K562 (cell line): ENCODE results near the gene SLC7A1. TPM values are rescaled to one million over a fixed set of nuclear protein-coding genes. Genes with fewer than 3 reads are reported as not detected.

Experiments
- ATAC-seq: fragments of 200-7000 bp; cut with Tn5 transposase; 3 replicates; pipeline ENCODE4 v1.9.1; 2020; ENCODE audit warnings: moderate library complexity
- BruUV-seq: library from RNA; stranded (reverse); fragments of 400-500 nt; replicated peaks from 2 replicates; lab custom pipeline; 2021; lab: Mats Ljungman, UMichigan
- CTCF ChIA-PET: fragments of 300-600 bp; formaldehyde crosslinking; extraction: SDS; loops from one replicate; lab custom pipeline; 2021; ENCODE audit warnings: low intra/inter-chr PET ratio; lab: Yijun Ruan, JAX
- POLR2A ChIA-PET: fragments of 300-600, 350-650 bp; sonication (Branson Sonifier 250); formaldehyde crosslinking; extraction: SDS; loops from one replicate; lab custom pipeline; 2021; ENCODE audit warnings: antibody characterized with exemption, inconsistent platforms; lab: Yijun Ruan, JAX
- DNase-seq, 4 experiments: peaks; one replicate each; pipeline versions ENCODE4 v3.0.0 to v3.0.0-alpha.2; 2011 to 2018; ENCODE audit warnings: low spot score in 3 of 4, mixed read lengths in 3 of 4; ENCODE audit errors: extremely low read depth in 1 of 4
- FAIRE-seq: peaks from 2 replicates; lab custom pipeline; 2011; peaks lifted over from hg19 to GRCh38; lab: Jason Lieb, UNC
- H2AFZ ChIP-seq: 2 replicates; pipeline ENCODE4 v1.6.0; 2011; ENCODE audit warnings: low read depth, low read length, control low read depth, inconsistent platforms
- H3K27ac ChIP-seq: fragments of 200-600 bp; 3 replicates; pipeline ENCODE4 v1.8.0; 2011; ENCODE audit warnings: low read depth, mild to moderate bottlenecking, control low read depth, inconsistent platforms, low read length, moderate library complexity, mixed read lengths; ENCODE audit errors: extremely low read depth
- H3K27me3 ChIP-seq, 2 experiments: fragments of 300-600 bp in 1 of 2; 2 replicates in 1 of 2; 3 replicates in 1 of 2; pipeline versions ENCODE4 v1.6.0 to v1.8.0; 2011; ENCODE audit warnings: inconsistent platforms in 2 of 2, low read length in 2 of 2, mild to moderate bottlenecking in 1 of 2, mixed read lengths in 1 of 2, moderate library complexity in 1 of 2; ENCODE audit not compliant: control insufficient read depth in 2 of 2, insufficient read depth in 2 of 2
- H3K36me3 ChIP-seq: fragments of 300-600 bp; 3 replicates; pipeline ENCODE4 v1.8.0; 2011; ENCODE audit warnings: mild to moderate bottlenecking, low read length, inconsistent platforms; ENCODE audit not compliant: control insufficient read depth, insufficient read depth
- H3K4me1 ChIP-seq, 2 experiments: fragments of 200-600 bp in 1 of 2; replicated peaks in 1 of 2; 2 replicates in 1 of 2; 3 replicates in 1 of 2; pipeline versions ENCODE4 v1.5.1 to v1.8.0; 2011; ENCODE audit warnings: inconsistent platforms in 2 of 2, low read length in 2 of 2, mild to moderate bottlenecking in 1 of 2, mixed read lengths in 1 of 2, moderate library complexity in 1 of 2; ENCODE audit not compliant: control insufficient read depth in 2 of 2, insufficient read depth in 2 of 2
- H3K4me2 ChIP-seq: 2 replicates; pipeline ENCODE4 v1.6.1; 2011; ENCODE audit warnings: low read length, control low read depth, inconsistent platforms, mixed read lengths; ENCODE audit not compliant: insufficient read depth
- H3K4me3 ChIP-seq: fragments of 200-600 bp; sonication (generic), shearing (Covaris generic); 2 replicates; pipeline ENCODE4 v1.5.1; 2016; ENCODE audit warnings: control low read depth, inconsistent platforms
- H3K79me2 ChIP-seq: fragments of 200-600 bp; 3 replicates; pipeline ENCODE4 v1.8.0; 2011; ENCODE audit warnings: low read length, inconsistent platforms; ENCODE audit not compliant: control insufficient read depth, insufficient read depth
- H3K9ac ChIP-seq, 2 experiments: 2 replicates each; pipeline versions ENCODE4 v1.6.0 to v1.6.1; 2011; ENCODE audit warnings: low read depth in 2 of 2, low read length in 2 of 2, control low read depth in 1 of 2, inconsistent platforms in 1 of 2, mild to moderate bottlenecking in 1 of 2, mixed read lengths in 1 of 2; ENCODE audit not compliant: insufficient read depth in 1 of 2
- H3K9me1 ChIP-seq: one replicate; pipeline ENCODE4 v1.6.0; 2011; ENCODE audit warnings: inconsistent platforms, mild to moderate bottlenecking, low read length, moderate library complexity; ENCODE audit not compliant: control insufficient read depth, insufficient read depth
- H3K9me3 ChIP-seq: replicated peaks from 2 replicates; pipeline ENCODE4 v1.5.1; 2011; ENCODE audit warnings: low read depth, low read length, inconsistent platforms; ENCODE audit not compliant: control insufficient read depth, insufficient read depth
- H4K20me1 ChIP-seq: replicated peaks from 2 replicates; pipeline ENCODE4 v1.6.1; 2011; ENCODE audit warnings: low read length, inconsistent platforms, mixed read lengths; ENCODE audit not compliant: control insufficient read depth, insufficient read depth
- C11orf30 ChIP-seq: fragments of 450-650 bp; IDR thresholded peaks from 2 replicates; pipeline ENCODE4 v1.6.1; 2016; ENCODE audit warnings: low read depth, mild to moderate bottlenecking
- CREB5 ChIP-seq: fragments of 250-450 bp; sonication (Bioruptor Pico); IDR thresholded peaks from 2 replicates; pipeline ENCODE4 v1.5.0; 2020; ENCODE audit warnings: mild to moderate bottlenecking
- E2F4 ChIP-seq: sonication (generic); formaldehyde crosslinking; IDR thresholded peaks from 2 replicates; pipeline ENCODE4 v1.8.0; 2022; ENCODE audit warnings: mild to moderate bottlenecking, low read depth, missing genetic modification reagents
- EP300 ChIP-seq: IDR thresholded peaks from 2 replicates; pipeline ENCODE4 v1.6.1; 2012; ENCODE audit warnings: low read length, improper control_type of control experiment
- FOSL1 ChIP-seq: fragments of 200-800 bp; sonication (Bioruptor generic); conservative IDR thresholded peaks from 2 replicates; pipeline ENCODE4 v1.6.1; 2016; ENCODE audit warnings: missing genetic modification characterization, missing compliant biosample characterization
- HDAC1 ChIP-seq, 2 experiments: fragments of 450-650 bp; IDR thresholded peaks; 2 replicates each; pipeline ENCODE4 v1.6.1; 2016 to 2017; ENCODE audit warnings: inconsistent platforms in 1 of 2, mild to moderate bottlenecking in 1 of 2, moderate library complexity in 1 of 2
- HDAC8 ChIP-seq: fragments of 450-650 bp; IDR thresholded peaks from 2 replicates; pipeline ENCODE4 v1.6.1; 2016; ENCODE audit warnings: mild to moderate bottlenecking, missing genetic modification characterization, moderate library complexity, missing compliant biosample characterization
- MAFF ChIP-seq: IDR thresholded peaks from 2 replicates; pipeline ENCODE4 v1.6.1; 2012; ENCODE audit warnings: low read length, improper control_type of control experiment
- MAFG ChIP-seq: fragments of 450-650 bp; conservative IDR thresholded peaks from 2 replicates; pipeline ENCODE4 v1.6.1; 2016; ENCODE audit warnings: missing genetic modification characterization, missing compliant biosample characterization
- MAFK ChIP-seq: IDR thresholded peaks from 2 replicates; pipeline ENCODE4 v1.6.1; 2011; ENCODE audit warnings: low read length, improper control_type of control experiment
- MLX ChIP-seq, 2 experiments: fragments of 450-650 bp in 1 of 2; sonication (generic) in 1 of 2; formaldehyde crosslinking; conservative IDR thresholded peaks; 2 replicates each; pipeline versions ENCODE4 v1.4.0 to v1.8.1; 2020 to 2022; ENCODE audit warnings: mild to moderate bottlenecking in 1 of 2, missing genetic modification reagents in 1 of 2
- NFE2 ChIP-seq: IDR thresholded peaks from 2 replicates; pipeline ENCODE4 v1.6.1; 2014; ENCODE audit warnings: antibody characterized with exemption, low read depth
- NR3C1 ChIP-seq: sonication (generic); formaldehyde crosslinking; IDR thresholded peaks from 2 replicates; pipeline ENCODE4 v1.8.1; 2022; ENCODE audit warnings: missing genetic modification reagents
- PREB ChIP-seq: sonication (generic); formaldehyde crosslinking; IDR thresholded peaks from 2 replicates; pipeline ENCODE4 v1.8.1; 2023; ENCODE audit warnings: mild to moderate bottlenecking, missing genetic modification reagents
- ZBTB17 ChIP-seq: fragments of 450-650 bp; formaldehyde crosslinking; IDR thresholded peaks from 2 replicates; pipeline ENCODE4 v1.4.0; 2020; ENCODE audit warnings: mild to moderate bottlenecking
- ZNF316 ChIP-seq: fragments of 450-650 bp; IDR thresholded peaks from 2 replicates; pipeline ENCODE4 v1.6.1; 2016
- ZNF740 ChIP-seq, 3 experiments: fragments of 200-800 bp in 1 of 3; sonication (Bioruptor generic) in 1 of 3; sonication (generic) in 1 of 3; formaldehyde crosslinking in 1 of 3; IDR thresholded peaks; 2 replicates each; pipeline versions ENCODE4 v1.6.1 to v1.8.0; 2016 to 2022; ENCODE audit warnings: mild to moderate bottlenecking in 2 of 3, missing compliant biosample characterization in 2 of 3, missing genetic modification characterization in 2 of 3, missing genetic modification reagents in 1 of 3
- WGBS: fragments of 100-300 bp; shearing (Covaris generic); methylation state at CpG from one replicate; pipeline ENCODE4 v1.1.6; 2016; ENCODE audit warnings: low coverage, mixed read lengths; ENCODE audit not compliant: insufficient coverage; ENCODE audit errors: missing lambda C conversion rate; 5-methylcytosine and 5-hydroxymethylcytosine counted together
- in situ Hi-C: fragments of 300-500 bp; cut with MboI; formaldehyde crosslinking; loops from 4 replicates; pipeline ENCODE4 v1.15.0; 2018; ENCODE audit warnings: inconsistent platforms, mixed read lengths
- intact Hi-C: fragments of 100-400 bp; cut with micrococcal nuclease; formaldehyde crosslinking; loops from 2 replicates; pipeline ENCODE4 v1.14.2; 2022
- polyA plus RNA-seq, 8 experiments: library from polyadenylated mRNA; depleted of rRNA in 4 of 8; stranded (reverse) in 5 of 8; unstranded in 3 of 8; fragments of >200 nt; fragmentation: Nextera tagmentation in 2 of 8; fragmentation: Illumina TruSeq in 1 of 8; extraction: Ambion mirVana in 2 of 8; extraction: Trizol in 1 of 8; gene quantifications; 2 replicates each; pipeline versions ENCODE4 v1.2.1 to v1.2.3, GENCODE V29; 2011 to 2014; ENCODE audit warnings: inconsistent platforms in 1 of 8, missing spikeins in 1 of 8
- total RNA-seq, 7 experiments: library from RNA; depleted of rRNA in 6 of 7; stranded (reverse); fragments of >200 nt in 6 of 7; fragmentation: Illumina TruSeq in 2 of 7; extraction: Trizol in 2 of 7; gene quantifications; 2 replicates each; pipeline versions ENCODE4 v1.2.1 to v1.2.3, GENCODE V29; 2011 to 2021; ENCODE audit warnings: low replicate concordance in 1 of 7

The SLC7A1 gene
- total and polyA plus RNA-seq, 9 of the 15 experiments (the other 6 are each of a cell fraction or from before 2014, with no cell fraction given), result 3.3 to 69.7 (median 10.8) TPM

GRCh38 chr13:29583073-29583785 lies 12.3 kb downstream of the SLC7A1 start:
- Histone ChIP-seq H3K36me3 (peaks cover 10% of the 10 kb centered on the region; the same call in 2 of the 3 replicates), H3K79me2 (peaks cover 98% of the 10 kb centered on the region), H2AFZ (no peak overlapping the region), H3K9ac (no peak overlapping the region), H3K4me2 (peak overlapping the region; percentile 52; the same call in 1 of the 2 replicates), H3K27me3 (no peaks in the 10 kb centered on the region), H3K9me3 (no peaks in the 10 kb centered on the region), H3K27ac (no peak overlapping the region), H3K4me3 (no peak overlapping the region), H4K20me1 (peaks cover 85% of the 10 kb centered on the region), H3K4me1 (peaks cover 36% of the 10 kb centered on the region in 2 experiments; a peak in 4 of 5 replicates), H3K9me1 (peaks cover 14% of the 10 kb centered on the region)
- peak in 3 of 4 experiments; percentile 23 to 47 (median 38) for DNase-seq
- POLR2A ChIA-PET, result interaction anchor here (0.5 to 1.0 kb wide), 4 partner anchors 13 to 795 kb away, joined by 3 to 4 read pairs (median 3); no protein-coding TSS in a partner anchor
- intact Hi-C loops (no loop called here), in situ Hi-C loops (no loop called here)
- FAIRE-seq, result peak; percentile 83
- BruUV-seq, result no TSS peak
- WGBS, result 19% methylated on average over 2 of the region's 7 CpGs
- CTCF ChIA-PET, result no interaction called here
- ATAC-seq, result peak; percentile 64
- TF ChIP-seq HDAC1 (IDR thresholded peaks at IDR 0.05), result no peak
- peak; percentile 63 for TF ChIP-seq ZNF316
- peak; percentile 83 for TF ChIP-seq NFE2
- no peak for TF ChIP-seq CREB5
- no peak for TF ChIP-seq ZBTB17 (CRISPR knock-in tag)
- peak; percentile 77 for TF ChIP-seq MAFG (tag)
- TF ChIP-seq C11orf30, result peak; percentile 72
- no peak for TF ChIP-seq E2F4 (CRISPR knock-in tag)
- peak; percentile 41; the same call in 1 of the 2 replicates for TF ChIP-seq MAFK
- TF ChIP-seq HDAC8 (tag), result no peak
- TF ChIP-seq FOSL1 (tag), result peak; percentile 20; the same call in 1 of the 2 replicates
- no peak for TF ChIP-seq NR3C1 (CRISPR knock-in tag)
- no peak for TF ChIP-seq ZNF740 (CRISPR knock-in tag; IDR thresholded peaks at IDR 0.05)
- TF ChIP-seq ZNF740 (tag; IDR thresholded peaks at IDR 0.05), result no peak
- TF ChIP-seq PREB (CRISPR knock-in tag), result no peak
- TF ChIP-seq MAFF, result peak; percentile 46; the same call in 1 of the 2 replicates
- no peak for TF ChIP-seq MLX (CRISPR knock-in tag; conservative IDR thresholded peaks at IDR 0.05)
- TF ChIP-seq EP300, result no peak
